ENCODE results near the gene ARHGAP10. TPM values are rescaled to one million over a fixed set of nuclear protein-coding genes. Genes with fewer than 3 reads are reported as not detected.

ARHGAP10 gene
- total RNA-seq, 1 experiment from 2014 or later = 9.0 TPM

- Histone ChIP-seq H3K9me3 (ENCODE audit: low read length) (no peaks in the 10 kb centered on the region), H3K79me2 (ENCODE audit: low read length) (peaks cover 8% of the 10 kb centered on the region; the same call in 1 of the 2 replicates), H4K20me1 (ENCODE audit: low read length) (no peaks in the 10 kb centered on the region), H3K4me2 (ENCODE audit: low read length) (no peak overlapping the region), H3K9me2 (replicated peaks; ENCODE audit: low read length) (no peaks in the 10 kb centered on the region), H3K4me1 (ENCODE audit: insufficient read depth, low read length) (peaks cover 36% of the 10 kb centered on the region), H3K27ac (ENCODE audit: low read length) (0 out of 2 replicates have a peak overlapping the region, but pooled peaks have one; percentile 20), H3K36me3 (ENCODE audit: low read depth, low read length) (no peaks in the 10 kb centered on the region), H3F3A (ENCODE audit: low read length, unreplicated experiment) (no peaks in the 10 kb centered on the region), H3K4me3 (ENCODE audit: low read length) (no peak overlapping the region), H2AFZ (ENCODE audit: low read length) (no peak overlapping the region), H3K9ac (ENCODE audit: low read length) (no peak overlapping the region), H3K27me3 (ENCODE audit: low read length) (no peaks in the 10 kb centered on the region)
- ChIA-PET POLR2A (ENCODE audit: unreplicated experiment) (no interaction called here), CTCF (no interaction called here)
- intact Hi-C loops (cut with micrococcal nuclease) = no loop called here
- TF ChIP-seq, protein P1, sequence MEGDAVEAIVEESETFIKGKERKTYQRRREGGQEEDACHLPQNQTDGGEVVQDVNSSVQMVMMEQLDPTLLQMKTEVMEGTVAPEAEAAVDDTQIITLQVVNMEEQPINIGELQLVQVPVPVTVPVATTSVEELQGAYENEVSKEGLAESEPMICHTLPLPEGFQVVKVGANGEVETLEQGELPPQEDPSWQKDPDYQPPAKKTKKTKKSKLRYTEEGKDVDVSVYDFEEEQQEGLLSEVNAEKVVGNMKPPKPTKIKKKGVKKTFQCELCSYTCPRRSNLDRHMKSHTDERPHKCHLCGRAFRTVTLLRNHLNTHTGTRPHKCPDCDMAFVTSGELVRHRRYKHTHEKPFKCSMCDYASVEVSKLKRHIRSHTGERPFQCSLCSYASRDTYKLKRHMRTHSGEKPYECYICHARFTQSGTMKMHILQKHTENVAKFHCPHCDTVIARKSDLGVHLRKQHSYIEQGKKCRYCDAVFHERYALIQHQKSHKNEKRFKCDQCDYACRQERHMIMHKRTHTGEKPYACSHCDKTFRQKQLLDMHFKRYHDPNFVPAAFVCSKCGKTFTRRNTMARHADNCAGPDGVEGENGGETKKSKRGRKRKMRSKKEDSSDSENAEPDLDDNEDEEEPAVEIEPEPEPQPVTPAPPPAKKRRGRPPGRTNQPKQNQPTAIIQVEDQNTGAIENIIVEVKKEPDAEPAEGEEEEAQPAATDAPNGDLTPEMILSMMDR (conservative IDR thresholded peaks at IDR 0.05; ENCODE audit: low read depth, low read length) = no peak
- no peak for TF ChIP-seq EZH2 (IDR thresholded peaks at IDR 0.05; ENCODE audit: low read length, unreplicated experiment)
- TF ChIP-seq EZH2phosphoT487 (IDR thresholded peaks at IDR 0.05; ENCODE audit: borderline replicate concordance, low read length) = no peak
- ATAC-seq (peak; percentile 21), DNase-seq (peak; percentile 49)
- BruUV-seq (replicated peaks) = no TSS peak
These were observed 33.2 kb downstream of the ARHGAP10 start for GRCh38 chr4:147765121-147765529.

GRCh38 chr4:147768113-147768512, 36.2 kb downstream of the ARHGAP10 start:
- H3K4me2 ChIP-seq (ENCODE audit: low read length) = no peak overlapping the region
- peaks cover 8% of the 10 kb centered on the region; the same call in 1 of the 2 replicates for H3K79me2 ChIP-seq (ENCODE audit: low read length)
- CTCF ChIA-PET = no interaction called here
- no TSS peak for BruUV-seq (replicated peaks)
- no peaks in the 10 kb centered on the region for H3F3A ChIP-seq (ENCODE audit: low read length, unreplicated experiment)
- H3K4me1 ChIP-seq (ENCODE audit: insufficient read depth, low read length) = peaks cover 41% of the 10 kb centered on the region
- no peaks in the 10 kb centered on the region for H3K36me3 ChIP-seq (ENCODE audit: low read depth, low read length)
- H3K27ac ChIP-seq (ENCODE audit: low read length) = no peak overlapping the region
- H3K27me3 ChIP-seq (ENCODE audit: low read length) = no peaks in the 10 kb centered on the region
- H2AFZ ChIP-seq (ENCODE audit: low read length) = no peak overlapping the region
- intact Hi-C loops (cut with micrococcal nuclease) = no loop called here
- no peaks in the 10 kb centered on the region for H3K9me2 ChIP-seq (replicated peaks; ENCODE audit: low read length)
- peak; percentile 66 for DNase-seq
- POLR2A ChIA-PET (ENCODE audit: unreplicated experiment) = no interaction called here
- no peak overlapping the region for H3K9ac ChIP-seq (ENCODE audit: low read length)
- ATAC-seq = peak; percentile 79
- no peaks in the 10 kb centered on the region for H3K9me3 ChIP-seq (ENCODE audit: low read length)
- TF ChIP-seq EZH2phosphoT487 (IDR thresholded peaks at IDR 0.05; ENCODE audit: borderline replicate concordance, low read length) = no peak
- no peak for TF ChIP-seq EZH2 (IDR thresholded peaks at IDR 0.05; ENCODE audit: low read length, unreplicated experiment)
- TF ChIP-seq, protein P1 (conservative IDR thresholded peaks at IDR 0.05; ENCODE audit: low read depth, low read length) = no peak
- H4K20me1 ChIP-seq (ENCODE audit: low read length) = no peaks in the 10 kb centered on the region
- H3K4me3 ChIP-seq (ENCODE audit: low read length) = no peak overlapping the region

DNA sequence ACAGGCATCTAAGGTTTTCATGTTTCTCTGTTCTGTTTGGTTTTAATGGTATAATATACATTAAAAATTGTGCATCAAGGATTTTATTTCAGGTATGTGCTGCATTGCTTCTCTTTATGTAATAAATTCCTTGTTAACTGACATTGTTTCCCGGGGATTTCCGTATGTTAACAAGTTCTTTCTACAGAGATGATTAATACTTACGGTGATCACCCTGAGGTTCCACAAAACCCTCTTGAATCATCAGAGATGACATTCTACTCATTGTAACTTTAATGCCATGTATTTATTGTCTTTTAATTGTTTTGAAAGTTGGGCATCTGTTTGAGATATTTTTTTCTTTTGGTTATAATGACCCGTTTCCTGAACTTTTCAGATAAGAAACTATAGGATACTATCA, 37.5 kb downstream of the ARHGAP10 start:
- BruUV-seq (replicated peaks) = no TSS peak
- no peak for ATAC-seq
- peaks cover 50% of the 10 kb centered on the region for H3K4me1 ChIP-seq (ENCODE audit: insufficient read depth, low read length)
- ChIA-PET CTCF (no interaction called here), POLR2A (ENCODE audit: unreplicated experiment) (no interaction called here)
- H3K36me3 ChIP-seq (ENCODE audit: low read depth, low read length) = no peaks in the 10 kb centered on the region
- H4K20me1 ChIP-seq (ENCODE audit: low read length) = no peaks in the 10 kb centered on the region
- intact Hi-C loops (cut with micrococcal nuclease) = no loop called here
- no peak overlapping the region for H3K27ac ChIP-seq (ENCODE audit: low read length)
- no peak overlapping the region for H2AFZ ChIP-seq (ENCODE audit: low read length)
- peak; percentile 22 for DNase-seq
- H3K79me2 ChIP-seq (ENCODE audit: low read length) = peaks cover 13% of the 10 kb centered on the region; the same call in 1 of the 2 replicates
- H3K27me3 ChIP-seq (ENCODE audit: low read length) = no peaks in the 10 kb centered on the region
- H3F3A ChIP-seq (ENCODE audit: low read length, unreplicated experiment) = no peaks in the 10 kb centered on the region
- H3K9me3 ChIP-seq (ENCODE audit: low read length) = no peaks in the 10 kb centered on the region
- no peak for TF ChIP-seq EZH2 (IDR thresholded peaks at IDR 0.05; ENCODE audit: low read length, unreplicated experiment)
- TF ChIP-seq EZH2phosphoT487 (IDR thresholded peaks at IDR 0.05; ENCODE audit: borderline replicate concordance, low read length) = no peak
- TF ChIP-seq, protein P1 (conservative IDR thresholded peaks at IDR 0.05; ENCODE audit: low read depth, low read length) = no peak
- H3K9ac ChIP-seq (ENCODE audit: low read length) = no peak overlapping the region
- H3K4me3 ChIP-seq (ENCODE audit: low read length) = no peak overlapping the region
- no peaks in the 10 kb centered on the region for H3K9me2 ChIP-seq (replicated peaks; ENCODE audit: low read length)
- H3K4me2 ChIP-seq (ENCODE audit: low read length) = no peak overlapping the region
